Astrocyte of the cerebellum (primary cell): ENCODE results near the gene ACSM2B.
"Not testable (repeated sequence)": the region's sequence is repeated elsewhere in the genome, so short reads cannot be mapped to it uniquely, and the experiment has no call there.

ENCODE experiments used
- DNase-seq: peaks from one replicate; pipeline ENCODE4 v3.0.0-alpha.2; 2011; ENCODE audit warnings: low read depth
- H3K4me3 ChIP-seq: 2 replicates; pipeline ENCODE4 v1.5.1; 2011; ENCODE audit warnings: mild to moderate bottlenecking, low read depth, low read length, moderate library complexity
- in situ Hi-C: cut with HindIII; loops from 2 replicates; pipeline ENCODE4 v1.10.0; 2017; ENCODE audit warnings: low sequenced_read_pairs
- TF ChIP-seq, protein P1 (sequence below): IDR thresholded peaks from 2 replicates; pipeline ENCODE4 v1.5.1; 2012; ENCODE audit warnings: low read length, low read depth, moderate library complexity, mild to moderate bottlenecking; ENCODE audit errors: missing control alignments

The ACSM2B gene

DNA sequence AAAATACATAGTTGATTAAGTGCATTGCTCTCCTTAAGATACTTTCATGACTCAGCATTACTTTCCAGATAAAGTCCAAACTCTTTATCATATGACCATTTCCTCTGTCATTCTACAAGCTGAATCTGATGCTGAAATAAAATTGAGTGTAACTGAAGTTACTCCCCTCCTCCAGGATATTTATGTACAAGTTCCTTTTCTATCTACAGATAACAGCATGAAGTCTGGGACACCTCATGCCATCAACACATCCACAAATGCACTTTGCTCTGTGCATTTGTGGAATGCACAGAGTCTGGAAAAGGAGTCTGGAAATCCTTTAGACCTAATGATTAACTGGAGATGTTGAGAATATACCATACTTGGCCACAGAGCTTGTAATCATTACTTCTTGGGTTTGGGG, 60.5 kb downstream of the ACSM2B start:
- DNase-seq, result no peak
- TF ChIP-seq, protein P1, sequence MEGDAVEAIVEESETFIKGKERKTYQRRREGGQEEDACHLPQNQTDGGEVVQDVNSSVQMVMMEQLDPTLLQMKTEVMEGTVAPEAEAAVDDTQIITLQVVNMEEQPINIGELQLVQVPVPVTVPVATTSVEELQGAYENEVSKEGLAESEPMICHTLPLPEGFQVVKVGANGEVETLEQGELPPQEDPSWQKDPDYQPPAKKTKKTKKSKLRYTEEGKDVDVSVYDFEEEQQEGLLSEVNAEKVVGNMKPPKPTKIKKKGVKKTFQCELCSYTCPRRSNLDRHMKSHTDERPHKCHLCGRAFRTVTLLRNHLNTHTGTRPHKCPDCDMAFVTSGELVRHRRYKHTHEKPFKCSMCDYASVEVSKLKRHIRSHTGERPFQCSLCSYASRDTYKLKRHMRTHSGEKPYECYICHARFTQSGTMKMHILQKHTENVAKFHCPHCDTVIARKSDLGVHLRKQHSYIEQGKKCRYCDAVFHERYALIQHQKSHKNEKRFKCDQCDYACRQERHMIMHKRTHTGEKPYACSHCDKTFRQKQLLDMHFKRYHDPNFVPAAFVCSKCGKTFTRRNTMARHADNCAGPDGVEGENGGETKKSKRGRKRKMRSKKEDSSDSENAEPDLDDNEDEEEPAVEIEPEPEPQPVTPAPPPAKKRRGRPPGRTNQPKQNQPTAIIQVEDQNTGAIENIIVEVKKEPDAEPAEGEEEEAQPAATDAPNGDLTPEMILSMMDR, result no peak
- no peak overlapping the region for H3K4me3 ChIP-seq
- in situ Hi-C loops, result no loop called here

GRCh38 chr16:20510323-20510722, 65.8 kb downstream of the ACSM2B start:
- in situ Hi-C loops, result no loop called here
- TF ChIP-seq, protein P1, result no peak
- H3K4me3 ChIP-seq, result no peak overlapping the region
- no peak for DNase-seq

DNA sequence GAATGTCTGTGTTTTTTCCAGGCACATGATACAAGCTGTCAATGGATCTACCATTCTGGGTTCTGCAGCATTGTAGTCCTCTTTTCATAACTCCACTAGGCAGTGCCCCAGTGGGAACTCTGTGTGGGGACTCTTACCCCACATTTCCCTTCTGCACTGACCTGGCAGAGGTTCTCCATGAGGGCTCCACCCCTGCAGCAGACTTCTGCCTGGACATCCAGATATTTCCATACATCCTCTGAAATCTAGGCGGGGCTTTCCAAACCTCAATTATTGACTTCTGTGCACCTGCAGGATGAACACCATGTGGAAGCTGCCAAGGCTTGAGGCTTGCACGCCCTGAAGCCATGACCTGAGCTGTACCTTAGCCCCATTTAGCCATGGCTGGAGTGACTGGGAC, 68.9 kb downstream of the ACSM2B start:
- DNase-seq, result no peak
- in situ Hi-C loops, result no loop called here
- H3K4me3 ChIP-seq, result no peak overlapping the region
- TF ChIP-seq, protein P1, result no peak

DNA sequence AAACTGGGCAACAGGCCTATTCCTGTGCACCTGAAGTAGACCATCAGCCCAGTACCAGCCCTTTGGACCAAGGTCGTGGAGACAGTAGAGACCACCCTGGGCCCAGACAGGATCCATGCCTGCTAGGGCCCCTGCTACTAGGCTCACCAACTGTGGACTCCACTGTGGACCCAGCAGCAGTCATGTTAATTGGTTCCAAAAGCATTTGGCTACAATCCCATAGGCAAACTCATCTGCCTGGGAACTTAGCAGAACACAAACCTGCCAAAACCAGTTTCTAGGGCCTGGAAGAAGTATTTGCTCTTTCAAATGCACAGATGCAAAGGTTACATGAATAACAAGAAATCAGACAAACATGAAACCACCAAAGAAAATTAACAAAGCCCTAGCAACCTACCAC, 71.7 kb downstream of the ACSM2B start:
- no peak overlapping the region for H3K4me3 ChIP-seq
- TF ChIP-seq, protein P1, result no peak
- in situ Hi-C loops, result no loop called here
- no peak for DNase-seq

GRCh38 chr16:20491448-20491847, 84.7 kb downstream of the ACSM2B start:
- H3K4me3 ChIP-seq, in situ Hi-C loops, DNase-seq: not testable (repeated sequence)

DNA sequence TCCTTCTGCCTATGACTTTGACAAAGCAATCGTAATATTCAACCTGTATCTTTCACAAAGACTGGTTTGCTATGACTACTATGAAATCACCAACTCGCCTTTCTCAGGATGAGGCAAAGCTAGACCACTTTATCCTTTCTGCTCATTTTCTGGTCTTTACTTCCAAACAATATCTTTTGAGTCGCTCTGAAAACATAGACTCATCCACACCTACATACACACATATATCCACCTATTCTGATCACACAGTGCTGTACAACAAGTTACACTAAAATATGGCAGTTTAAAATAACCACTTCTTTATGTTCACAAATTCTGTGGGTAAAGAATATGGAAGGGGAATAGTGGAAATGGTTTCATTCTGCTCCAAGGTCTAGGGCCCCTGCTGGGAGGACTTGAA, 85.2 kb downstream of the ACSM2B start:
- in situ Hi-C loops, H3K4me3 ChIP-seq, DNase-seq: not testable (repeated sequence)
